Loucy (cell line): ENCODE measurements around the gene MYO18A.

Experiments used
- H2AFZ ChIP-seq: fragments of 200-600 bp; sonication (generic); 2 replicates; pipeline ENCODE4 v1.6.0; 2016; ENCODE audit warnings: antibody characterized with exemption, mild to moderate bottlenecking, low read length, moderate library complexity
- H3F3A ChIP-seq: fragments of 200-600 bp; 2 replicates; pipeline ENCODE4 v1.6.0; 2016; ENCODE audit warnings: antibody characterized with exemption, low read depth, mild to moderate bottlenecking
- H3K27me3 ChIP-seq: fragments of 200-600 bp; sonication (generic); 2 replicates; pipeline ENCODE4 v1.6.1; 2014; ENCODE audit warnings: low read length, mild to moderate bottlenecking; ENCODE audit not compliant: insufficient read depth, poor library complexity, severe bottlenecking
- H3K36me3 ChIP-seq: fragments of 200-600 bp; sonication (generic); 2 replicates; pipeline ENCODE4 v1.6.1; 2016; ENCODE audit warnings: low read length; ENCODE audit not compliant: insufficient read depth
- H3K4me1 ChIP-seq: fragments of 200-600 bp; sonication (generic); 2 replicates; pipeline ENCODE4 v1.5.1; 2014; ENCODE audit warnings: low read length, mild to moderate bottlenecking; ENCODE audit not compliant: insufficient read depth, poor library complexity, severe bottlenecking
- H3K4me2 ChIP-seq: fragments of 200-600 bp; sonication (generic); 2 replicates; pipeline ENCODE4 v1.6.0; 2014; ENCODE audit warnings: antibody characterized with exemption, low read length, low read depth, mild to moderate bottlenecking; ENCODE audit not compliant: poor library complexity, severe bottlenecking
- H3K4me3 ChIP-seq: fragments of 200-600 bp; sonication (generic); 2 replicates; pipeline ENCODE4 v1.5.1; 2014; ENCODE audit warnings: low read length, mild to moderate bottlenecking, mixed read lengths; ENCODE audit not compliant: poor library complexity, severe bottlenecking
- H3K79me2 ChIP-seq: fragments of 200-600 bp; sonication (generic); 2 replicates; pipeline ENCODE4 v1.6.1; 2014; ENCODE audit warnings: low read length; ENCODE audit not compliant: insufficient read depth
- H3K9ac ChIP-seq: fragments of 200-600 bp; sonication (generic); 2 replicates; pipeline ENCODE4 v1.6.0; 2014; ENCODE audit warnings: mild to moderate bottlenecking, low read depth, low read length, moderate library complexity; ENCODE audit not compliant: poor library complexity, severe bottlenecking
- H3K9me2 ChIP-seq: fragments of 200-600 bp; sonication (generic); replicated peaks from 2 replicates; pipeline ENCODE4 v1.6.1; 2016; ENCODE audit warnings: low read depth, low read length, mixed read lengths
- H3K9me3 ChIP-seq: fragments of 200-600 bp; sonication (generic); 2 replicates; pipeline ENCODE4 v1.6.1; 2014; ENCODE audit warnings: mild to moderate bottlenecking, antibody characterized with exemption, low read length, low read depth; ENCODE audit not compliant: insufficient read depth
- H4K20me1 ChIP-seq: fragments of 200-600 bp; sonication (generic); 2 replicates; pipeline ENCODE4 v1.6.0; 2014; ENCODE audit warnings: antibody characterized with exemption, low read length, mild to moderate bottlenecking; ENCODE audit not compliant: insufficient read depth, poor library complexity, severe bottlenecking
- CTCF ChIP-seq: fragments of 200-600 bp; sonication (generic); conservative IDR thresholded peaks from 2 replicates; pipeline ENCODE4 v1.5.1; 2014; ENCODE audit warnings: mild to moderate bottlenecking, antibody characterized with exemption, low read length
- EZH2phosphoT487 ChIP-seq: fragments of 200-600 bp; IDR thresholded peaks from 2 replicates; pipeline ENCODE4 v1.6.1; 2018; ENCODE audit warnings: antibody characterized with exemption, mild to moderate bottlenecking, moderate library complexity, borderline replicate concordance

MYO18A gene

GRCh38 chr17:29219378-29220047 is 39.3 kb upstream of the MYO18A start:
- H3K9ac ChIP-seq = no peak overlapping the region
- no peaks in the 10 kb centered on the region for H3K36me3 ChIP-seq
- H3K4me2 ChIP-seq = peak overlapping the region; percentile 1
- peak; percentile 99 for TF ChIP-seq CTCF
- no peak for TF ChIP-seq EZH2phosphoT487
- H2AFZ ChIP-seq = peak overlapping the region; percentile 79
- no peaks in the 10 kb centered on the region for H3K9me2 ChIP-seq
- H3K4me1 ChIP-seq = no peaks in the 10 kb centered on the region
- H3K27me3 ChIP-seq = no peaks in the 10 kb centered on the region
- H3F3A ChIP-seq = no peaks in the 10 kb centered on the region
- H4K20me1 ChIP-seq = no peaks in the 10 kb centered on the region
- H3K79me2 ChIP-seq = no peaks in the 10 kb centered on the region
- no peaks in the 10 kb centered on the region for H3K9me3 ChIP-seq
- H3K4me3 ChIP-seq = no peak overlapping the region

GRCh38 chr17:29216856-29217255 is 36.7 kb upstream of the MYO18A start:
- H4K20me1 ChIP-seq = no peaks in the 10 kb centered on the region
- no peaks in the 10 kb centered on the region for H3F3A ChIP-seq
- H3K79me2 ChIP-seq = no peaks in the 10 kb centered on the region
- H3K4me2 ChIP-seq = no peak overlapping the region
- no peaks in the 10 kb centered on the region for H3K9me2 ChIP-seq
- no peak overlapping the region for H3K4me3 ChIP-seq
- H3K36me3 ChIP-seq = no peaks in the 10 kb centered on the region
- no peaks in the 10 kb centered on the region for H3K27me3 ChIP-seq
- no peaks in the 10 kb centered on the region for H3K4me1 ChIP-seq
- TF ChIP-seq CTCF = no peak
- no peak for TF ChIP-seq EZH2phosphoT487
- no peak overlapping the region for H3K9ac ChIP-seq
- no peak overlapping the region for H2AFZ ChIP-seq
- no peaks in the 10 kb centered on the region for H3K9me3 ChIP-seq

- Histone ChIP-seq H3K4me3 (no peak overlapping the region), H3K4me2 (no peak overlapping the region), H2AFZ (no peak overlapping the region), H3K36me3 (no peaks in the 10 kb centered on the region), H4K20me1 (no peaks in the 10 kb centered on the region), H3K9me2 (no peaks in the 10 kb centered on the region), H3F3A (no peaks in the 10 kb centered on the region), H3K79me2 (no peaks in the 10 kb centered on the region), H3K9me3 (no peaks in the 10 kb centered on the region), H3K9ac (no peak overlapping the region), H3K27me3 (no peaks in the 10 kb centered on the region), H3K4me1 (no peaks in the 10 kb centered on the region)
- TF ChIP-seq EZH2phosphoT487 (no peak), CTCF (no peak)
Observed at GRCh38 chr17:29216181-29216580, 36.0 kb upstream of the MYO18A start.
